Measurements from ENCODE around the gene EIF4A2. TPM values are rescaled to one million over a fixed set of nuclear protein-coding genes. Genes with fewer than 3 reads are reported as not detected.
A peak's percentile ranks its signal among the peaks of the same experiment; 100 is the strongest.

The EIF4A2 gene
- total and polyA plus RNA-seq, 9 of the 15 experiments (the other 6 are each of a cell fraction or from before 2014, with no cell fraction given), result 307 to 754 (median 435) TPM

- no peaks in the 10 kb centered on the region for H3K36me3 ChIP-seq (ENCODE audit: control insufficient read depth, insufficient read depth, low read length)
- ChIA-PET POLR2A (interaction anchor here (1.2 to 4.5 kb wide), 3 partner anchors 9 to 192 kb away, joined by 3 to 68 read pairs (median 5); partner anchors contain the start of gene EIF4A2), CTCF (ENCODE audit: low intra/inter-chr PET ratio) (interaction anchor here (0.7 kb wide), 1 partner anchor 479 kb away, joined by 3 read pairs; no protein-coding TSS in a partner anchor)
- no peaks in the 10 kb centered on the region for H3K9me1 ChIP-seq (ENCODE audit: control insufficient read depth, insufficient read depth, low read length)
- H2AFZ ChIP-seq (ENCODE audit: low read depth, low read length), result no peak overlapping the region; the same call in 1 of the 2 replicates
- in situ Hi-C loops (cut with MboI), result no loop called here
- no peaks in the 10 kb centered on the region for H3K79me2 ChIP-seq (ENCODE audit: control insufficient read depth, insufficient read depth, low read length)
- ATAC-seq, result peak; percentile 27
- FAIRE-seq, result no peak
- H3K4me1 ChIP-seq (replicated peaks in 1 of 2; ENCODE audit: control insufficient read depth in 2 of 2, insufficient read depth in 2 of 2, low read length in 2 of 2), result peaks cover 0 to 13% of the 10 kb centered on the region in 2 experiments; a peak in 2 of 5 replicates
- BruUV-seq (replicated peaks), result no TSS peak
- H3K27ac ChIP-seq (ENCODE audit: extremely low read depth, low read depth, low read length), result no peak overlapping the region
- no peak for DNase-seq (ENCODE audit: extremely low read depth in 1 of 4, low spot score in 3 of 4)
- H4K20me1 ChIP-seq (replicated peaks; ENCODE audit: control insufficient read depth, insufficient read depth, low read length), result no peaks in the 10 kb centered on the region
- WGBS (ENCODE audit: insufficient coverage, low coverage, missing lambda C conversion rate), result 58% methylated on average over 17 of the region's 28 CpGs
- no peak overlapping the region for H3K4me2 ChIP-seq (ENCODE audit: insufficient read depth, low read length)
- H3K27me3 ChIP-seq (ENCODE audit: control insufficient read depth in 2 of 2, insufficient read depth in 2 of 2, low read length in 2 of 2), result peaks cover 0 to 10% of the 10 kb centered on the region in 2 experiments; a peak in 2 of 5 replicates
- H3K9ac ChIP-seq (ENCODE audit: insufficient read depth in 1 of 2, low read depth in 2 of 2, low read length in 2 of 2), result peak overlapping the region in 1 of 2 experiments; percentile 43; a peak in 1 of 4 replicates
- intact Hi-C loops (cut with micrococcal nuclease), result no loop called here
- no peaks in the 10 kb centered on the region for H3K9me3 ChIP-seq (replicated peaks; ENCODE audit: control insufficient read depth, insufficient read depth, low read depth, low read length)
- no peak overlapping the region for H3K4me3 ChIP-seq
- TF ChIP-seq PCBP2 (IDR thresholded peaks at IDR 0.05; ENCODE audit: low read depth, low read length, poor library complexity, severe bottlenecking) (no peak), HLTF (IDR thresholded peaks at IDR 0.05) (no peak), PURB (CRISPR knock-in tag; IDR thresholded peaks at IDR 0.05; ENCODE audit: low read depth) (no peak), ZNF830 (CRISPR knock-in tag; IDR thresholded peaks at IDR 0.05) (no peak), ELF2 (CRISPR knock-in tag; IDR thresholded peaks at IDR 0.05) (no peak), ID3 (CRISPR knock-in tag; IDR thresholded peaks at IDR 0.05) (no peak), ID3 (tag; IDR thresholded peaks at IDR 0.05) (no peak), BRD9 (IDR thresholded peaks at IDR 0.05; ENCODE audit: low read depth, partially characterized antibody) (no peak), ZNF583 (CRISPR knock-in tag; IDR thresholded peaks at IDR 0.05) (no peak), NKRF (IDR thresholded peaks at IDR 0.05; ENCODE audit: borderline replicate concordance) (no peak), THAP12 (CRISPR knock-in tag; IDR thresholded peaks at IDR 0.05) (no peak), NCOA2 (IDR thresholded peaks at IDR 0.05; ENCODE audit: partially characterized antibody in 2 of 2) (no peak), SRSF1 (IDR thresholded peaks at IDR 0.05; ENCODE audit: low read depth, low read length) (no peak), FUS (optimal IDR thresholded peaks at IDR 0.05; ENCODE audit: low read depth, low read length) (no peak), EZH2 (IDR thresholded peaks at IDR 0.05; ENCODE audit: borderline replicate concordance, low read depth, low read length) (no peak), SIX5 (IDR thresholded peaks at IDR 0.05; ENCODE audit: borderline replicate concordance in 1 of 2, insufficient read depth in 1 of 2, low read depth in 1 of 2, low read length in 2 of 2) (no peak)
These were observed 10.5 kb upstream of the EIF4A2 start for GRCh38 chr3:186772701-186773417.

Measured in K562 (cell line).